WTC11 (cell line): ENCODE measurements around the gene ALDOB. TPM values are rescaled to one million over a fixed set of nuclear protein-coding genes. Genes with fewer than 3 reads are reported as not detected.

Experiments
- ATAC-seq: fragments of 200-7000 bp; cut with Tn5 transposase; 2 replicates; pipeline ENCODE4 v1.10.0; 2021; ENCODE audit warnings: mild to moderate bottlenecking, moderate library complexity
- CTCF ChIA-PET: fragments of 300-600 bp; sonication (Branson Sonifier 250); formaldehyde crosslinking; loops from one replicate; lab custom pipeline; 2021; ENCODE audit warnings: antibody characterized with exemption; lab: Charles Lee
- POLR2A ChIA-PET: fragments of 350-600 bp; sonication (Branson Sonifier 250); formaldehyde crosslinking; loops from one replicate; lab custom pipeline; 2021; ENCODE audit warnings: antibody characterized with exemption; lab: Charles Lee
- DNase-seq: peaks from one replicate; pipeline ENCODE4 v3.0.0; 2021; ENCODE audit warnings: low spot score
- H3K27ac Mint-ChIP-seq: 2 replicates; pipeline ENCODE4 v1.8.0; 2021; ENCODE audit warnings: mixed read lengths
- H3K27me3 Mint-ChIP-seq: 2 replicates; pipeline ENCODE4 v1.8.0; 2021; ENCODE audit warnings: low read depth, mild to moderate bottlenecking, moderate library complexity, mixed read lengths
- H3K36me3 Mint-ChIP-seq: 2 replicates; pipeline ENCODE4 v1.8.0; 2021; ENCODE audit warnings: mixed read lengths
- H3K4me1 Mint-ChIP-seq: 2 replicates; pipeline ENCODE4 v1.8.0; 2022; ENCODE audit warnings: mixed read lengths
- H3K4me3 Mint-ChIP-seq: 2 replicates; pipeline ENCODE4 v1.8.0; 2021; ENCODE audit warnings: mild to moderate bottlenecking, moderate library complexity, mixed read lengths
- H3K9me3 Mint-ChIP-seq: 2 replicates; pipeline ENCODE4 v1.8.0; 2021; ENCODE audit warnings: mixed read lengths
- ATF1 ChIP-seq: sonication (generic); formaldehyde crosslinking; IDR thresholded peaks from 2 replicates; pipeline ENCODE4 v1.8.1; 2023; ENCODE audit warnings: mild to moderate bottlenecking, moderate library complexity, missing genetic modification reagents
- CBFB ChIP-seq: sonication (generic); formaldehyde crosslinking; IDR thresholded peaks from 2 replicates; pipeline ENCODE4 v1.8.1; 2022; ENCODE audit warnings: mild to moderate bottlenecking, low read depth, missing genetic modification reagents
- CDX4 ChIP-seq: fragments of 250-450 bp; sonication (Bioruptor Pico); IDR thresholded peaks from 2 replicates; pipeline ENCODE4 v1.9.0; 2021; ENCODE audit warnings: moderate library complexity, mild to moderate bottlenecking, inconsistent platforms, borderline replicate concordance
- CTCF ChIP-seq: fragments of 200-600 bp; IDR thresholded peaks from 2 replicates; pipeline ENCODE4 v1.8.0; 2022; ENCODE audit warnings: antibody characterized with exemption
- EMX1 ChIP-seq: fragments of 250-450 bp; sonication (Bioruptor Pico); IDR thresholded peaks from 2 replicates; pipeline ENCODE4 v1.8.0; 2021; ENCODE audit warnings: mild to moderate bottlenecking
- ERG ChIP-seq: fragments of 250-450 bp; sonication (Bioruptor Pico); IDR thresholded peaks from 2 replicates; pipeline ENCODE4 v1.8.0; 2021; ENCODE audit warnings: mild to moderate bottlenecking
- ESRRA ChIP-seq: sonication (generic); formaldehyde crosslinking; IDR thresholded peaks from 2 replicates; pipeline ENCODE4 v1.8.1; 2022; ENCODE audit warnings: mild to moderate bottlenecking, missing genetic modification reagents, borderline replicate concordance
- FOXP1 ChIP-seq: sonication (generic); formaldehyde crosslinking; IDR thresholded peaks from 2 replicates; pipeline ENCODE4 v1.8.0; 2022; ENCODE audit warnings: missing genetic modification reagents, mild to moderate bottlenecking, moderate library complexity, borderline replicate concordance
- GABPB1 ChIP-seq: sonication (generic); formaldehyde crosslinking; IDR thresholded peaks from 2 replicates; pipeline ENCODE4 v1.8.1; 2023; ENCODE audit warnings: mild to moderate bottlenecking, missing genetic modification reagents
- GRHL2 ChIP-seq: fragments of 250-450 bp; sonication (Bioruptor Pico); IDR thresholded peaks from 2 replicates; pipeline ENCODE4 v1.8.0; 2022; ENCODE audit warnings: mild to moderate bottlenecking, moderate library complexity; ENCODE audit not compliant: insufficient replicate concordance, severe bottlenecking
- GTF2I ChIP-seq: fragments of 250-450 bp; sonication (Bioruptor Pico); conservative IDR thresholded peaks from 2 replicates; pipeline ENCODE4 v1.4.0; 2021; ENCODE audit warnings: mild to moderate bottlenecking
- HMGA2 ChIP-seq: fragments of 250-450 bp; sonication (Bioruptor Pico); IDR thresholded peaks from 2 replicates; pipeline ENCODE4 v1.4.0; 2021; ENCODE audit warnings: mild to moderate bottlenecking, moderate library complexity
- IRF1 ChIP-seq: sonication (generic); formaldehyde crosslinking; IDR thresholded peaks from 2 replicates; pipeline ENCODE4 v1.8.0; 2023; ENCODE audit warnings: missing genetic modification reagents
- JAZF1 ChIP-seq: fragments of 250-450 bp; sonication (Bioruptor Pico); IDR thresholded peaks from 2 replicates; pipeline ENCODE4 v1.9.0; 2021; ENCODE audit warnings: moderate library complexity, mild to moderate bottlenecking, inconsistent platforms
- MLX ChIP-seq: sonication (generic); formaldehyde crosslinking; IDR thresholded peaks from 2 replicates; pipeline ENCODE4 v1.8.1; 2023; ENCODE audit warnings: mild to moderate bottlenecking, missing genetic modification reagents, moderate library complexity
- MXD4 ChIP-seq: fragments of 250-450 bp; sonication (Bioruptor Pico); IDR thresholded peaks from 2 replicates; pipeline ENCODE4 v1.8.0; 2021; ENCODE audit warnings: mild to moderate bottlenecking, moderate library complexity, borderline replicate concordance
- NFE2L1 ChIP-seq: sonication (generic); formaldehyde crosslinking; IDR thresholded peaks from 2 replicates; pipeline ENCODE4 v1.8.1; 2023; ENCODE audit warnings: missing genetic modification reagents
- RORB ChIP-seq: fragments of 250-450 bp; sonication (Bioruptor Pico); IDR thresholded peaks from 2 replicates; pipeline ENCODE4 v1.9.0; 2021; ENCODE audit warnings: mild to moderate bottlenecking
- SP1 ChIP-seq: sonication (generic); formaldehyde crosslinking; conservative IDR thresholded peaks from 2 replicates; pipeline ENCODE4 v1.8.1; 2022; ENCODE audit warnings: missing genetic modification reagents
- TEAD4 ChIP-seq: sonication (generic); formaldehyde crosslinking; IDR thresholded peaks from 2 replicates; pipeline ENCODE4 v1.8.0; 2022; ENCODE audit warnings: mild to moderate bottlenecking, missing genetic modification reagents
- TP53 ChIP-seq: sonication (generic); formaldehyde crosslinking; IDR thresholded peaks from 2 replicates; pipeline ENCODE4 v1.8.1; 2023; ENCODE audit warnings: mild to moderate bottlenecking, missing genetic modification reagents
- USF1 ChIP-seq: sonication (generic); formaldehyde crosslinking; IDR thresholded peaks from 2 replicates; pipeline ENCODE4 v1.8.0; 2022; ENCODE audit warnings: mild to moderate bottlenecking, missing genetic modification reagents
- ZMAT4 ChIP-seq: fragments of 250-450 bp; sonication (Bioruptor Pico); IDR thresholded peaks from 2 replicates; pipeline ENCODE4 v1.9.0; 2021; ENCODE audit warnings: mild to moderate bottlenecking
- ZNF138 ChIP-seq: sonication (generic); formaldehyde crosslinking; conservative IDR thresholded peaks from 2 replicates; pipeline ENCODE4 v1.8.1; 2022; ENCODE audit warnings: mild to moderate bottlenecking, moderate library complexity, missing genetic modification reagents
- ZNF232 ChIP-seq: sonication (generic); formaldehyde crosslinking; IDR thresholded peaks from 2 replicates; pipeline ENCODE4 v1.8.0; 2022; ENCODE audit warnings: mild to moderate bottlenecking, missing genetic modification reagents
- ZNF425 ChIP-seq: fragments of 250-450 bp; sonication (Bioruptor Pico); conservative IDR thresholded peaks from 2 replicates; pipeline ENCODE4 v1.9.0; 2021; ENCODE audit warnings: mild to moderate bottlenecking
- total RNA-seq: library from RNA; stranded (reverse); gene quantifications from 3 replicates; pipeline ENCODE4 v1.2.3, GENCODE V29; 2021

ALDOB gene
- total RNA-seq, 1 experiment from 2014 or later, result 0.94 TPM

GRCh38 chr9:101398068-101398929 lies 37.3 kb downstream of the ALDOB start, which contains the start of the genes MRPL50 and ZNF189:
Gene MRPL50, minus strand, starts transcription at chr9:101398618. Its CDS starts 26 bp downstream, at chr9:101398592.
Gene ZNF189, plus strand, starts transcription at chr9:101398851. Its CDS starts 306 bp downstream, at chr9:101399157.
- H3K9me3 Mint-ChIP-seq, result peaks cover 23% of the 10 kb centered on the region
- ChIA-PET CTCF (interaction anchor here (0.6 to 1.5 kb wide), 10 partner anchors 10 to 1576 kb away, joined by 3 to 24 read pairs (median 4); partner anchors contain the start of gene NR4A3), POLR2A (interaction anchor here (0.9 to 1.0 kb wide), 3 partner anchors 9 to 135 kb away, joined by 3 to 7 read pairs (median 3); partner anchors contain the start of gene RNF20)
- H3K27ac Mint-ChIP-seq, result peak within 1 kb of the TSS; percentile 99
- peaks cover 25% of the 10 kb centered on the region for H3K4me1 Mint-ChIP-seq
- DNase-seq, result peak; percentile 96
- no peaks in the 10 kb centered on the region for H3K27me3 Mint-ChIP-seq
- peaks cover 66% of the 10 kb centered on the region for H3K36me3 Mint-ChIP-seq
- H3K4me3 Mint-ChIP-seq, result peak within 1 kb of the TSS; percentile 99
- peak; percentile 97 for ATAC-seq
- TF ChIP-seq HMGA2 (CRISPR knock-in tag) (no peak), EMX1 (no peak), RORB (no peak), IRF1 (CRISPR knock-in tag) (no peak), ZNF232 (CRISPR knock-in tag) (0 out of 2 replicates have a peak, but pooled peaks have one; percentile 63), ESRRA (CRISPR knock-in tag) (no peak), MXD4 (CRISPR knock-in tag) (no peak), TEAD4 (CRISPR knock-in tag) (no peak), MLX (CRISPR knock-in tag) (no peak), SP1 (peak; percentile 73), GABPB1 (CRISPR knock-in tag) (peak; percentile 72), ERG (CRISPR knock-in tag) (no peak), USF1 (0 out of 2 replicates have a peak, but pooled peaks have one; percentile 24), FOXP1 (CRISPR knock-in tag) (peak; percentile 32; the same call in 1 of the 2 replicates), ZNF425 (CRISPR knock-in tag) (no peak), ATF1 (CRISPR knock-in tag) (no peak), TP53 (CRISPR knock-in tag) (no peak), JAZF1 (CRISPR knock-in tag) (no peak), GTF2I (CRISPR knock-in tag) (no peak), CTCF (no peak), CBFB (CRISPR knock-in tag) (no peak), CDX4 (CRISPR knock-in tag) (no peak), ZMAT4 (CRISPR knock-in tag) (no peak), ZNF138 (no peak), NFE2L1 (no peak), GRHL2 (CRISPR knock-in tag) (no peak)
